HepG2 (cell line): ENCODE data around the gene KRT79. TPM values are rescaled to one million over a fixed set of nuclear protein-coding genes. Genes with fewer than 3 reads are reported as not detected.
A peak's percentile ranks its signal among the peaks of the same experiment; 100 is the strongest.

Experiments used
- CBX5 ChIP-seq: sonication (generic); formaldehyde crosslinking; IDR thresholded peaks from 2 replicates; pipeline ENCODE4 v1.4.0; 2020; ENCODE audit warnings: missing genetic modification reagents, borderline replicate concordance
- CENPBD1 ChIP-seq: sonication (generic); formaldehyde crosslinking; IDR thresholded peaks from 2 replicates; pipeline ENCODE4 v1.8.0; 2022; ENCODE audit warnings: missing genetic modification reagents, low read depth, mild to moderate bottlenecking, borderline replicate concordance
- CENPX ChIP-seq: sonication (generic); formaldehyde crosslinking; IDR thresholded peaks from 2 replicates; pipeline ENCODE4 v1.9.0; 2021; ENCODE audit warnings: mild to moderate bottlenecking, missing genetic modification reagents, moderate library complexity
- IKZF4 ChIP-seq: sonication (generic); formaldehyde crosslinking; IDR thresholded peaks from 2 replicates; pipeline ENCODE4 v1.5.1; 2020; ENCODE audit warnings: borderline replicate concordance, mild to moderate bottlenecking, low read depth, missing genetic modification reagents; ENCODE audit errors: not compliant biosample characterization
- KDM5B ChIP-seq: sonication (generic); formaldehyde crosslinking; IDR thresholded peaks from 2 replicates; pipeline ENCODE4 v1.4.0; 2020; ENCODE audit warnings: missing genetic modification reagents, mild to moderate bottlenecking, borderline replicate concordance
- NAIF1 ChIP-seq: sonication (generic); formaldehyde crosslinking; IDR thresholded peaks from 2 replicates; pipeline ENCODE4 v1.5.0; 2020; ENCODE audit warnings: mild to moderate bottlenecking, missing genetic modification reagents, borderline replicate concordance
- NFAT5 ChIP-seq: sonication (generic); formaldehyde crosslinking; IDR thresholded peaks from 2 replicates; pipeline ENCODE4 v1.4.0; 2020; ENCODE audit warnings: missing genetic modification reagents
- PRDM15 ChIP-seq: sonication (generic); formaldehyde crosslinking; IDR thresholded peaks from 2 replicates; pipeline ENCODE4 v1.4.0; 2020; ENCODE audit warnings: missing genetic modification reagents
- RNF2 ChIP-seq: fragments of 450-650 bp; conservative IDR thresholded peaks from 2 replicates; pipeline ENCODE4 v1.6.1; 2016; ENCODE audit warnings: low read depth
- TCF7L2 ChIP-seq: IDR thresholded peaks from 2 replicates; pipeline ENCODE4 v1.6.1; 2011; ENCODE audit warnings: mild to moderate bottlenecking, low read depth, low read length, moderate library complexity
- TFE3 ChIP-seq: IDR thresholded peaks from 2 replicates; pipeline ENCODE4 v1.6.1; 2016
- ZNF350 ChIP-seq: sonication (generic); formaldehyde crosslinking; IDR thresholded peaks from 2 replicates; pipeline ENCODE4 v1.4.0; 2020; ENCODE audit warnings: mild to moderate bottlenecking, low read depth, missing genetic modification reagents, borderline replicate concordance
- ZNF354B ChIP-seq: sonication (generic); formaldehyde crosslinking; IDR thresholded peaks from 2 replicates; pipeline ENCODE4 v1.8.0; 2022; ENCODE audit warnings: mild to moderate bottlenecking, missing genetic modification reagents
- ZNF468 ChIP-seq: sonication (generic); formaldehyde crosslinking; IDR thresholded peaks from 2 replicates; pipeline ENCODE4 v1.8.0; 2022; ENCODE audit warnings: mild to moderate bottlenecking, moderate library complexity, missing genetic modification reagents
- polyA plus RNA-seq, 8 experiments: library from polyadenylated mRNA; depleted of rRNA in 3 of 8; stranded (reverse) in 7 of 8; unstranded in 1 of 8; fragments of >200 nt; fragmentation: Illumina TruSeq in 4 of 8; extraction: Trizol in 4 of 8; gene quantifications; 2 replicates each; pipeline versions ENCODE4 v1.2.1 to v1.2.3, GENCODE V29; 2011 to 2016; ENCODE audit warnings: low read depth in 4 of 8, missing spikeins in 1 of 8, mixed read lengths in 1 of 8; ENCODE audit not compliant: insufficient read depth in 1 of 8
- total RNA-seq, 5 experiments: library from RNA; depleted of rRNA; stranded (reverse); fragments of >200 nt; fragmentation: Illumina TruSeq; extraction: Trizol; gene quantifications; 2 replicates each; pipeline ENCODE4 v1.2.3, GENCODE V29; 2016; ENCODE audit warnings: low read depth in 1 of 5

Gene KRT79
- total and polyA plus RNA-seq, 2 of the 13 experiments (the other 11 are each of a cell fraction or from before 2014, with no cell fraction given) = 0.09 TPM; not detected in 1

GRCh38 chr12:52879394-52880351 lies 45.6 kb upstream of the KRT79 start (continued):
- TF ChIP-seq NFAT5 (CRISPR knock-in tag) (peak; percentile 34; the same call in 1 of the 2 replicates), TCF7L2 (no peak), TFE3 (CRISPR knock-in tag) (no peak), NAIF1 (CRISPR knock-in tag) (no peak), RNF2 (no peak), CBX5 (CRISPR knock-in tag) (no peak; the same call in 1 of the 2 replicates), CENPX (CRISPR knock-in tag) (no peak), IKZF4 (CRISPR knock-in tag) (no peak), ZNF354B (CRISPR knock-in tag) (no peak), ZNF468 (CRISPR knock-in tag) (no peak), PRDM15 (CRISPR knock-in tag) (no peak), KDM5B (CRISPR knock-in tag) (peak; percentile 58; the same call in 1 of the 2 replicates), ZNF350 (CRISPR knock-in tag) (no peak), CENPBD1 (CRISPR knock-in tag) (no peak)
